LNCaP clone FGC (cell line): ENCODE results near the gene STON2.

Experiments used
- DNase-seq: peaks from one replicate; pipeline ENCODE4 v3.0.0-alpha.2; 2011; ENCODE audit warnings: low read depth
- H3K4me3 ChIP-seq: 2 replicates; pipeline ENCODE4 v1.5.1; 2011; ENCODE audit warnings: mild to moderate bottlenecking, low read depth, low read length, control low read depth
- CTCF ChIP-seq: IDR thresholded peaks from 2 replicates; pipeline ENCODE4 v1.5.1; 2012; ENCODE audit warnings: mild to moderate bottlenecking; ENCODE audit not compliant: control insufficient read depth, insufficient read depth; ENCODE audit errors: extremely low read depth

Gene STON2

GRCh38 chr14:81341781-81342180, 58.3 kb downstream of the STON2 start:
- DNase-seq: no peak
- H3K4me3 ChIP-seq: no peak overlapping the region
- TF ChIP-seq CTCF: no peak

GRCh38 chr14:81341370-81341769, 58.8 kb downstream of the STON2 start:
- H3K4me3 ChIP-seq: no peak overlapping the region
- TF ChIP-seq CTCF: no peak
- no peak for DNase-seq

GRCh38 chr14:81340201-81340600, 59.9 kb downstream of the STON2 start:
- TF ChIP-seq CTCF: no peak
- no peak overlapping the region for H3K4me3 ChIP-seq
- DNase-seq: no peak

- no peak overlapping the region for H3K4me3 ChIP-seq
- DNase-seq: no peak
- no peak for TF ChIP-seq CTCF
These were observed 63.1 kb downstream of the STON2 start for GRCh38 chr14:81337073-81337472.

GRCh38 chr14:81336009-81336408, 64.1 kb downstream of the STON2 start:
- H3K4me3 ChIP-seq: no peak overlapping the region
- no peak for DNase-seq
- TF ChIP-seq CTCF: no peak

GRCh38 chr14:81332725-81333124, 67.4 kb downstream of the STON2 start:
- DNase-seq: no peak
- H3K4me3 ChIP-seq: no peak overlapping the region
- no peak for TF ChIP-seq CTCF

- no peak overlapping the region for H3K4me3 ChIP-seq
- DNase-seq: no peak
- no peak for TF ChIP-seq CTCF
These were observed 68.7 kb downstream of the STON2 start for GRCh38 chr14:81331229-81332021.
